Thyroid gland (tissue), 4 donors: ENCODE results near the gene POU4F1. TPM values are rescaled to one million over a fixed set of nuclear protein-coding genes. Genes with fewer than 3 reads are reported as not detected.

Experiments
- DNase-seq, 2 donors: peaks; one replicate each; pipeline ENCODE4 v3.0.0-alpha.2; 2019
- H3K27ac ChIP-seq, 3 donors: fragments of 200-600 bp; sonication (generic); 1 replicate in 2 of 3; 2 replicates in 1 of 3; pipeline ENCODE4 v1.5.1; 2016 to 2019; ENCODE audit warnings: mild to moderate bottlenecking in 1 of 3, moderate library complexity in 1 of 3
- H3K27me3 ChIP-seq: fragments of 200-600 bp; sonication (generic); one replicate; pipeline ENCODE4 v1.5.1; 2019
- H3K36me3 ChIP-seq, 2 donors: fragments of 200-600 bp; sonication (generic); one replicate each; pipeline ENCODE4 v1.5.1; 2016 to 2019
- H3K4me1 ChIP-seq, 2 donors: fragments of 200-600 bp; sonication (generic); one replicate each; pipeline ENCODE4 v1.5.1; 2017 to 2019
- H3K4me3 ChIP-seq, 3 donors: fragments of 200-600 bp; sonication (generic); replicated peaks in 1 of 3; 1 replicate in 2 of 3; 2 replicates in 1 of 3; pipeline ENCODE4 v1.5.1; 2016; ENCODE audit warnings: mild to moderate bottlenecking in 1 of 3
- H3K9me3 ChIP-seq: fragments of 200-600 bp; sonication (generic); one replicate; pipeline ENCODE4 v1.5.1; 2017
- CTCF ChIP-seq, 6 experiments: fragments of 200-600 bp in 3 of 6; fragments of 450-650 bp in 3 of 6; sonication (generic) in 3 of 6; IDR thresholded peaks; one replicate each; pipeline ENCODE4 v1.5.1; 2016 to 2019; ENCODE audit warnings: antibody characterized with exemption in 6 of 6, mild to moderate bottlenecking in 2 of 6, inconsistent platforms in 1 of 6, moderate library complexity in 1 of 6
- POLR2A ChIP-seq, 2 donors: fragments of 450-650 bp; IDR thresholded peaks; one replicate each; pipeline ENCODE4 v1.6.1; 2017; ENCODE audit warnings: antibody characterized with exemption in 2 of 2, mild to moderate bottlenecking in 2 of 2, moderate library complexity in 1 of 2
- WGBS, 2 donors: methylation state at CpG; one replicate each; pipeline ENCODE4 v1.1.5; 2017; 5-methylcytosine and 5-hydroxymethylcytosine counted together
- intact Hi-C: fragments of 100-400 bp; cut with DNase I; formaldehyde crosslinking; loops from one replicate; pipeline ENCODE4 v1.15.1; 2023
- total RNA-seq, 4 donors: library from RNA; depleted of rRNA; stranded (reverse); fragments of >200 nt; gene quantifications; one replicate each; pipeline ENCODE4 v1.2.3, GENCODE V29; 2016

POU4F1 gene
- total RNA-seq, 4 donors from 2014 or later: not detected

GRCh38 chr13:78638216-78638615 is 34.9 kb upstream of the POU4F1 start:
- Histone ChIP-seq H3K27me3 (no peaks in the 10 kb centered on the region), H3K27ac (no peak overlapping the region), H3K9me3 (no peaks in the 10 kb centered on the region), H3K4me1 (no peaks in the 10 kb centered on the region), H3K4me3 (no peak overlapping the region), H3K36me3 (peaks cover 2 to 15% of the 10 kb centered on the region in 2 donors)
- DNase-seq: no peak
- WGBS, 2 donors: 92 to 95% methylated on average over 4 of the region's 4 CpGs
- TF ChIP-seq CTCF (IDR thresholded peaks at IDR 0.05): no peak
- TF ChIP-seq POLR2A (IDR thresholded peaks at IDR 0.05): no peak
- intact Hi-C loops: no loop called here

GRCh38 chr13:78636495-78636894 is 33.1 kb upstream of the POU4F1 start:
- TF ChIP-seq POLR2A (IDR thresholded peaks at IDR 0.05): no peak
- no peak for TF ChIP-seq CTCF (IDR thresholded peaks at IDR 0.05)
- Histone ChIP-seq H3K27ac (no peak overlapping the region), H3K9me3 (no peaks in the 10 kb centered on the region), H3K27me3 (no peaks in the 10 kb centered on the region), H3K4me3 (no peak overlapping the region), H3K4me1 (no peaks in the 10 kb centered on the region), H3K36me3 (peaks cover 8 to 23% of the 10 kb centered on the region in 2 donors)
- intact Hi-C loops: no loop called here
- no peak for DNase-seq

GRCh38 chr13:78632996-78633395 is 29.6 kb upstream of the POU4F1 start:
- Histone ChIP-seq H3K4me3 (no peak overlapping the region), H3K9me3 (no peaks in the 10 kb centered on the region), H3K36me3 (peaks cover 8 to 29% of the 10 kb centered on the region in 2 donors), H3K4me1 (no peaks in the 10 kb centered on the region), H3K27ac (no peak overlapping the region), H3K27me3 (no peaks in the 10 kb centered on the region)
- WGBS, 2 donors: 91% methylated on average over 4 of the region's 4 CpGs
- no peak for TF ChIP-seq CTCF (IDR thresholded peaks at IDR 0.05)
- no peak for TF ChIP-seq POLR2A (IDR thresholded peaks at IDR 0.05)
- no peak for DNase-seq
- intact Hi-C loops: no loop called here

GRCh38 chr13:78631077-78631476 is 27.7 kb upstream of the POU4F1 start:
- Histone ChIP-seq H3K9me3 (no peaks in the 10 kb centered on the region), H3K27me3 (no peaks in the 10 kb centered on the region), H3K4me1 (no peaks in the 10 kb centered on the region), H3K27ac (no peak overlapping the region), H3K4me3 (no peak overlapping the region), H3K36me3 (peaks cover 8 to 26% of the 10 kb centered on the region in 2 donors)
- 100% methylated on average over 1 of the region's 1 CpG for WGBS, 2 donors
- intact Hi-C loops: no loop called here
- TF ChIP-seq CTCF (IDR thresholded peaks at IDR 0.05): no peak
- no peak for TF ChIP-seq POLR2A (IDR thresholded peaks at IDR 0.05)
- DNase-seq: no peak

- no peaks in the 10 kb centered on the region for H3K27me3 ChIP-seq
- TF ChIP-seq POLR2A (IDR thresholded peaks at IDR 0.05) (no peak), CTCF (IDR thresholded peaks at IDR 0.05) (no peak)
- no peaks in the 10 kb centered on the region for H3K9me3 ChIP-seq
- 84 to 97% methylated on average over 1 of the region's 1 CpG for WGBS, 2 donors
- intact Hi-C loops: no loop called here
- DNase-seq: no peak
- no peak overlapping the region for H3K4me3 ChIP-seq
- no peaks in the 10 kb centered on the region for H3K4me1 ChIP-seq
- peaks cover 8 to 26% of the 10 kb centered on the region in 2 donors for H3K36me3 ChIP-seq
- H3K27ac ChIP-seq: no peak overlapping the region
Measured at GRCh38 chr13:78630511-78630910, 27.2 kb upstream of the POU4F1 start.
